Breast epithelium (tissue), 4 donors: ENCODE measurements around the gene HOXC11. TPM values are rescaled to one million over a fixed set of nuclear protein-coding genes. Genes with fewer than 3 reads are reported as not detected.

Source experiments
- DNase-seq, 2 donors: peaks; one replicate each; pipeline ENCODE4 v3.0.0-alpha.2; 2019; ENCODE audit warnings: low spot score in 2 of 2
- H3K27ac ChIP-seq, 2 donors: fragments of 200-600 bp; sonication (generic) in 1 of 2; one replicate each; pipeline ENCODE4 v1.5.1; 2016 to 2019; ENCODE audit warnings: mild to moderate bottlenecking in 1 of 2
- H3K27me3 ChIP-seq, 2 donors: fragments of 200-600 bp; sonication (generic) in 1 of 2; one replicate each; pipeline versions ENCODE4 v1.5.1 to v1.6.0; 2017 to 2019; ENCODE audit warnings: control low read depth in 1 of 2, mild to moderate bottlenecking in 1 of 2
- H3K36me3 ChIP-seq: fragments of 200-600 bp; one replicate; pipeline ENCODE4 v1.5.1; 2019
- H3K4me1 ChIP-seq, 2 donors: fragments of 200-600 bp; sonication (generic); one replicate each; pipeline ENCODE4 v1.5.1; 2016 to 2019; ENCODE audit warnings: control low read depth in 1 of 2
- H3K4me3 ChIP-seq, 3 donors: fragments of 200-600 bp; sonication (generic); 1 replicate in 2 of 3; 2 replicates in 1 of 3; pipeline ENCODE4 v1.5.1; 2016 to 2019; ENCODE audit warnings: mild to moderate bottlenecking in 3 of 3, moderate library complexity in 2 of 3
- H3K9me3 ChIP-seq, 2 donors: fragments of 200-600 bp; sonication (generic) in 1 of 2; one replicate each; pipeline ENCODE4 v1.5.1; 2016 to 2019; ENCODE audit warnings: control low read depth in 1 of 2
- CTCF ChIP-seq, 3 donors: fragments of 450-650 bp; IDR thresholded peaks; one replicate each; pipeline ENCODE4 v1.5.1; 2016 to 2017; ENCODE audit warnings: antibody characterized with exemption in 3 of 3, mild to moderate bottlenecking in 3 of 3, moderate library complexity in 3 of 3
- POLR2A ChIP-seq: fragments of 450-650 bp; IDR thresholded peaks from one replicate; pipeline ENCODE4 v1.6.1; 2016; ENCODE audit warnings: antibody characterized with exemption, mild to moderate bottlenecking, moderate library complexity
- POLR2AphosphoS5 ChIP-seq, 3 donors: sonication (generic); formaldehyde crosslinking; IDR thresholded peaks; one replicate each; pipeline ENCODE4 v1.6.1; 2017; ENCODE audit warnings: antibody characterized with exemption in 3 of 3
- intact Hi-C: fragments of 100-400 bp; cut with DNase I; formaldehyde crosslinking; loops from one replicate; pipeline ENCODE4 v1.15.1; 2023; ENCODE audit warnings: low total_unique reads
- total RNA-seq, 3 donors: library from RNA; depleted of rRNA; stranded (reverse); fragments of >200 nt; gene quantifications; one replicate each; pipeline ENCODE4 v1.1.0, GENCODE V29; 2016

Gene HOXC11
- total RNA-seq, 3 donors from 2014 or later = 0.29 TPM; not detected in 2

- Histone ChIP-seq H3K4me1 (peaks cover 0 to 8% of the 10 kb centered on the region in 2 donors), H3K27ac (no peak overlapping the region), H3K9me3 (no peaks in the 10 kb centered on the region), H3K36me3 (no peaks in the 10 kb centered on the region), H3K4me3 (peak overlapping the region; percentile 42 to 65 (median 46)), H3K27me3 (peaks cover 11 to 90% of the 10 kb centered on the region in 2 donors)
- TF ChIP-seq CTCF (IDR thresholded peaks at IDR 0.05) (no peak), POLR2A (no peak), POLR2AphosphoS5 (IDR thresholded peaks at IDR 0.05) (no peak)
- no peak for DNase-seq
- intact Hi-C loops = no loop called here
Measured at GRCh38 chr12:53975479-53976152, 2.7 kb downstream of the HOXC11 start.

- Histone ChIP-seq H3K36me3 (no peaks in the 10 kb centered on the region), H3K27ac (no peak overlapping the region), H3K4me3 (no peak overlapping the region), H3K9me3 (no peaks in the 10 kb centered on the region), H3K27me3 (peaks cover 11 to 89% of the 10 kb centered on the region in 2 donors), H3K4me1 (peaks cover 0 to 8% of the 10 kb centered on the region in 2 donors)
- intact Hi-C loops = no loop called here
- DNase-seq = no peak
- no peak for TF ChIP-seq POLR2A
- no peak for TF ChIP-seq CTCF (IDR thresholded peaks at IDR 0.05)
- TF ChIP-seq POLR2AphosphoS5 (IDR thresholded peaks at IDR 0.05) = no peak
Measured at GRCh38 chr12:53976172-53976822, 3.4 kb downstream of the HOXC11 start.

- intact Hi-C loops = no loop called here
- peaks cover 0 to 8% of the 10 kb centered on the region in 2 donors for H3K4me1 ChIP-seq
- peaks cover 6 to 89% of the 10 kb centered on the region in 2 donors for H3K27me3 ChIP-seq
- H3K9me3 ChIP-seq = no peaks in the 10 kb centered on the region
- no peaks in the 10 kb centered on the region for H3K36me3 ChIP-seq
- TF ChIP-seq CTCF (IDR thresholded peaks at IDR 0.05) = no peak
- no peak for TF ChIP-seq POLR2AphosphoS5 (IDR thresholded peaks at IDR 0.05)
- TF ChIP-seq POLR2A = no peak
- H3K27ac ChIP-seq = no peak overlapping the region
- no peak overlapping the region for H3K4me3 ChIP-seq
- no peak for DNase-seq
Measured at GRCh38 chr12:53976823-53977595, 4.1 kb downstream of the HOXC11 start.

- peaks cover 6 to 89% of the 10 kb centered on the region in 2 donors for H3K27me3 ChIP-seq
- TF ChIP-seq POLR2AphosphoS5 (IDR thresholded peaks at IDR 0.05) (no peak), POLR2A (no peak), CTCF (IDR thresholded peaks at IDR 0.05) (no peak)
Measured at GRCh38 chr12:53977596-53978445, 4.9 kb downstream of the HOXC11 start.

More at GRCh38 chr12:53977596-53978445, 4.9 kb downstream of the HOXC11 start:
- DNase-seq = no peak
- intact Hi-C loops = no loop called here
- Histone ChIP-seq H3K9me3 (no peaks in the 10 kb centered on the region), H3K36me3 (no peaks in the 10 kb centered on the region), H3K27ac (no peak overlapping the region), H3K4me3 (no peak overlapping the region), H3K4me1 (peaks cover 0 to 8% of the 10 kb centered on the region in 2 donors)
